HUES48 (cell line): ENCODE measurements around the gene HOXB5.

Experiments
- H3K27ac ChIP-seq: one replicate; pipeline ENCODE4 v1.7.0; 2013; ENCODE audit warnings: low read depth, low read length, inconsistent platforms
- H3K27me3 ChIP-seq: 2 replicates; pipeline ENCODE4 v1.6.1; 2013; ENCODE audit warnings: mild to moderate bottlenecking, low read length; ENCODE audit not compliant: control insufficient read depth, insufficient read depth
- H3K36me3 ChIP-seq: 2 replicates; pipeline ENCODE4 v1.6.1; 2013; ENCODE audit warnings: low read length; ENCODE audit not compliant: control insufficient read depth, insufficient read depth
- H3K4me1 ChIP-seq: 2 replicates; pipeline ENCODE4 v1.6.1; 2013; ENCODE audit warnings: mild to moderate bottlenecking, low read length; ENCODE audit not compliant: control insufficient read depth, insufficient read depth
- H3K4me3 ChIP-seq: 2 replicates; pipeline ENCODE4 v1.5.1; 2013; ENCODE audit warnings: mild to moderate bottlenecking, low read depth, low read length
- H3K9ac ChIP-seq: 2 replicates; pipeline ENCODE4 v1.6.1; 2013; ENCODE audit warnings: mild to moderate bottlenecking, low read depth, low read length, moderate library complexity
- H3K9me3 ChIP-seq: 2 replicates; pipeline ENCODE4 v1.6.1; 2013; ENCODE audit warnings: low read length; ENCODE audit not compliant: control insufficient read depth, insufficient read depth

The HOXB5 gene

GRCh38 chr17:48553190-48553547 lies 40.4 kb downstream of the HOXB5 start:
- H3K9me3 ChIP-seq = no peaks in the 10 kb centered on the region
- H3K27me3 ChIP-seq = peaks cover 100% of the 10 kb centered on the region
- no peak overlapping the region for H3K9ac ChIP-seq
- no peak overlapping the region for H3K27ac ChIP-seq
- no peaks in the 10 kb centered on the region for H3K36me3 ChIP-seq
- H3K4me3 ChIP-seq = no peak overlapping the region
- peaks cover 28% of the 10 kb centered on the region for H3K4me1 ChIP-seq

- Histone ChIP-seq H3K27me3 (peaks cover 100% of the 10 kb centered on the region), H3K4me1 (peaks cover 33% of the 10 kb centered on the region), H3K36me3 (no peaks in the 10 kb centered on the region), H3K9ac (no peak overlapping the region), H3K9me3 (no peaks in the 10 kb centered on the region), H3K27ac (no peak overlapping the region), H3K4me3 (no peak overlapping the region)
Observed at GRCh38 chr17:48552466-48553189, 41.0 kb downstream of the HOXB5 start.

DNA sequence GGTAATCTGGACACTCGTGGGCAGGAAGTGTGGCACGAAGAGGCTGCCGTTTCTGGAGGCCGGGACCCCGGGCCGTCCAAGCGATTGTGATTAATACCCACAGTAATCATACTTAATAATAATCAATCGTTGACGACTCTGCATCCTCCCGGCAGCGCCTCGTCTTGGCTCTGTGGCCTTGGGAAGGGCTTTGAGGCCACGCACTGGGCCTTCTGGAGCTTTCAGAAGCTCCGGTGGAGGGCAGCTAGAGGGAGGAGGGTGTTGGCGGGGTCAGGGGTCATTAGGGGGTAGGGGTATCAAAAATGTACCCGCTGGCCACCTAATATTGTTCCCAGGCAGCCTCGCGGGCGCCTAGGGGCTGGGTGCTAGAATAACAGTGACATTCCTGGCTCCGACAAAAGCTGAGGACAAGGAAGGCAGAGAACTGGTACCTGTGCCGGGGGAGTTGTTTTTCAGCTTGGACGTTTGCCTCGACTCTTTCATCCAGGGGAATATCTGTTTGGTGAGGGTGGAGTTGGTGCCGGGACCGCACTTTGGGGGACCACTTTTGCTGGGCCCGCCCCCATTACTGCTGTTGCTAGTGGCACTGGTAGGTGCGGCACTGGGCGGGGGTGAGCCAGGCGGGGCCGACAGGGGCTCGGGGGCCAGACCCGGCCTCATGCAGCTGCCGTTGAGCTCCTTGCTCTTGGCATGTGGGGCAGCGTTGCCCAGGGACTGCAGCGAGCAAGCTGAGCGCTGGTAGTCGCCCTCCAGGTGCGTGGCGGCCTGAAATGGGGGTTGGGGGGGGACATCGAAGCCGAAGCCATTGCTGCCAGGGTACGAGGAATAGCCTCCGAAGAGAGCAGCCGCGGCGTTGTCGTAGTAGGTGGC lies 41.7 kb downstream of the HOXB5 start:
- Histone ChIP-seq H3K9ac (no peak overlapping the region), H3K36me3 (no peaks in the 10 kb centered on the region), H3K4me3 (no peak overlapping the region), H3K27ac (no peak overlapping the region), H3K4me1 (peaks cover 41% of the 10 kb centered on the region), H3K9me3 (no peaks in the 10 kb centered on the region), H3K27me3 (peaks cover 100% of the 10 kb centered on the region)

- Histone ChIP-seq H3K4me3 (no peak overlapping the region), H3K9ac (no peak overlapping the region), H3K27ac (no peak overlapping the region), H3K4me1 (peaks cover 46% of the 10 kb centered on the region), H3K27me3 (peaks cover 100% of the 10 kb centered on the region), H3K36me3 (no peaks in the 10 kb centered on the region), H3K9me3 (no peaks in the 10 kb centered on the region)
Observed at GRCh38 chr17:48551214-48551555, 42.4 kb downstream of the HOXB5 start.

DNA sequence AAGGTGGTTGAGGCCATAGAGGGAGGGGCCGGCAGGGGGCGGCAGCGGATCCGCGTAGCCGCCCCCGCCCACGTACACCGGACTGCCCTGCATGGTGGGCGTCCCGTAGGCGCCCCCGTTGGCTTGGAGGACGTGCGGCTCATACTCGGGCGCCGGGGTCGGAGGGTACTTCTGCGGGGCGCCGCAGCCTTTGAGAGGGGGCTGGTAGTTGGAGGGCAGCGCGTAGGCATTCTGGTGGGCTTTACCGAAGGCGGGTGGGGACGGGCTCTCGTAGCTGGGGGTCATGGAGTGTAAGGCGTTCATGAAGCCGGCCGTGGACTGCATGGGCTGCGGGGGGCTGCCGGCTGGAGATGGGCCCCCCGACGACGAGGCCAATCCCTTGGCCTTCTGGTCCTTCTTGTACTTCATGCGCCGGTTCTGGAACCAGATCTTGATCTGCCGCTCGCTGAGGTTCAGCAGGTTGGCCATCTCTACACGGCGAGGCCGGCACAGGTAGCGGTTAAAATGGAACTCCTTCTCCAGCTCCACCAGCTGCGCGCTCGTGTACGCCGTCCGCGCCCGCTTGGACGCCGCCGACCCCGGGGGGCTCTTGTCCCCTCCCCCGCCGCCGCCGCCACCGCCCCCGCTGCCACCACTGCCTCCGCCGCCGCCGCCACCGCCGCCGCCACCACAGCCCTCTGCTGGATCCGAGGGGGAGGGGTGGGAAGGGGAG lies 42.9 kb downstream of the HOXB5 start:
- Histone ChIP-seq H3K36me3 (no peaks in the 10 kb centered on the region), H3K4me3 (0 out of 2 replicates have a peak overlapping the region, but pooled peaks have one; percentile 19), H3K9ac (no peak overlapping the region), H3K27me3 (peaks cover 100% of the 10 kb centered on the region), H3K27ac (no peak overlapping the region), H3K4me1 (peaks cover 46% of the 10 kb centered on the region), H3K9me3 (no peaks in the 10 kb centered on the region)

DNA sequence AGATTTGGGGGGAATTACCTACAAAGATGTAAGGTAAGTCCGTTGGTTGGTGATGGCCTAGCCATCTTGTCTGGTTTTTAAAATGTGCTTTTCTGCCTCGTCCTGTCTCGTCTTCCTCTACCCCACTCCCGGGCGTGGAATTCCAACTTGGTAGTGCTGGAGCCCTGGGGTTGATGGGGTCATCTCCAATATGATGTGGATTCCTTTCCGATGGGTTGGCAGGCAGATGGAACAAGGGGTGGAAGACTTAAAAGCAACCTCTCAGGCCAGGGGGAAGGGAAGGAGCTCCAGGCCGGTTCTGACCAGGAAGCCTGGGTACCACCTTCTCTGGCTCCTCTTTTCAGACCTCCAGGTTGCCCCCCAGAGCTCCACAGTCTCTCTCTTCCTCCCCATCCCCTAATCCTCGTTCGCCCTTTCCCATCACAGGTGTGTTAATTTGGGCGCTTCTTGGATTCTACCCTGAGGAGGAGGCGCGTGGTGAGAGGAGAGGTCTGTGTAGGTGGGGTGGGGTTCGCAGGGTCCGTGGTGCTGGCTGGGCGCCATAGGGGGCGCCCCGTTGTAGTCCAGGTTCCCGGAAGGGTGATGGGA lies 43.6 kb downstream of the HOXB5 start:
- Histone ChIP-seq H3K36me3 (no peaks in the 10 kb centered on the region), H3K9ac (no peak overlapping the region), H3K9me3 (no peaks in the 10 kb centered on the region), H3K27me3 (peaks cover 100% of the 10 kb centered on the region), H3K4me3 (0 out of 2 replicates have a peak overlapping the region, but pooled peaks have one; percentile 19), H3K4me1 (peaks cover 46% of the 10 kb centered on the region), H3K27ac (no peak overlapping the region)

GRCh38 chr17:48549281-48549630 lies 44.3 kb downstream of the HOXB5 start:
- Histone ChIP-seq H3K4me3 (no peak overlapping the region), H3K27me3 (peaks cover 100% of the 10 kb centered on the region), H3K9me3 (no peaks in the 10 kb centered on the region), H3K36me3 (no peaks in the 10 kb centered on the region), H3K9ac (no peak overlapping the region), H3K4me1 (peaks cover 42% of the 10 kb centered on the region), H3K27ac (no peak overlapping the region)

DNA sequence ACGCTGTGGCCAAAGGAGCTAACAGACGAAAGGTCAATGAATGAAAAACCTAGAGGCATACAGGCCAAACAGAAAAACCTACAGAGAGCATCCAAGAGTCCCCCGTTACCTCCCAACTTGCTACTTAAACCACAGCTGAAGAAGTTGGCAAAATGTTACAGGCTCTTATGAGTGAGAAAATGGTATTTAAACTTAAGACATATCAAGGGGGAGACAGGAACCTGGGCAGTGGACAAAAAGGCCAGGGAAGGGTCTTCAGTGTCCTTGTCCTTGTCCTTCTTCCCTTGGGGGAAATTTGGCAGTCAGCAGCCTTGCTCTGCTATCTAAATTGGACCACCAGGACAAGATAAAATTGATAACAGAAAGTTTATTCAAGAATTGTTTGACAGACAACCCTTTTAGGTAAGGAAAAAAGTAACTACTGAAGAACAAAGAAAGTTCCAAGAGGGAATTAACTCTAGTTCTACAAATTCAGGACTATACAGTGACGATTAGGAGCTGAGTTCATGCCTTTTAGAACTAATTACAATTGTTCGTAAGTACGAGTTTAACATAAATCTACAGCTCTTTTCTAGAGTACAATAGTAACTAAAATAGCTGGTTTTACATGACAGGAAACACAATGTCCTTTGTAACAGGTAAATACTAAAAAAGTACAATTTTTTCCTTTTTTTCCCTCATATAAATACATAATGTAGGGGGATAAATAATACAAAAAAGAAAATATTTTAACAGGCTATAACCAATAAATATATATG lies 44.9 kb downstream of the HOXB5 start:
- Histone ChIP-seq H3K27ac (no peak overlapping the region), H3K4me3 (no peak overlapping the region), H3K9ac (no peak overlapping the region), H3K27me3 (peaks cover 100% of the 10 kb centered on the region), H3K36me3 (no peaks in the 10 kb centered on the region), H3K4me1 (peaks cover 42% of the 10 kb centered on the region), H3K9me3 (no peaks in the 10 kb centered on the region)

- no peak overlapping the region for H3K27ac ChIP-seq
- H3K36me3 ChIP-seq = no peaks in the 10 kb centered on the region
- H3K9ac ChIP-seq = no peak overlapping the region
- H3K27me3 ChIP-seq = peaks cover 100% of the 10 kb centered on the region
- H3K9me3 ChIP-seq = no peaks in the 10 kb centered on the region
- peak overlapping the region; percentile 36 for H3K4me3 ChIP-seq
- peaks cover 43% of the 10 kb centered on the region for H3K4me1 ChIP-seq
Observed at GRCh38 chr17:48547808-48548522, 45.6 kb downstream of the HOXB5 start.
